Keratinocyte (primary cell): ENCODE data around the gene CUTA.

Source experiments
- EZH2 ChIP-seq: IDR thresholded peaks from one replicate; pipeline ENCODE4 v1.6.1; 2012; ENCODE audit warnings: inconsistent platforms, mild to moderate bottlenecking, low read length, moderate library complexity
- TF ChIP-seq, protein P1 (sequence below), 3 experiments: IDR thresholded peaks in 1 of 3; conservative IDR thresholded peaks in 1 of 3; optimal IDR thresholded peaks in 1 of 3; 2 replicates in 2 of 3; 3 replicates in 1 of 3; pipeline versions ENCODE3 to v1.5.1; 2011; ENCODE audit warnings: low read length in 3 of 3, mild to moderate bottlenecking in 3 of 3, moderate library complexity in 2 of 3, control low read depth in 1 of 3, inconsistent platforms in 1 of 3; ENCODE audit not compliant: insufficient read depth in 2 of 3; ENCODE audit errors: extremely low read depth in 1 of 3

DNA sequence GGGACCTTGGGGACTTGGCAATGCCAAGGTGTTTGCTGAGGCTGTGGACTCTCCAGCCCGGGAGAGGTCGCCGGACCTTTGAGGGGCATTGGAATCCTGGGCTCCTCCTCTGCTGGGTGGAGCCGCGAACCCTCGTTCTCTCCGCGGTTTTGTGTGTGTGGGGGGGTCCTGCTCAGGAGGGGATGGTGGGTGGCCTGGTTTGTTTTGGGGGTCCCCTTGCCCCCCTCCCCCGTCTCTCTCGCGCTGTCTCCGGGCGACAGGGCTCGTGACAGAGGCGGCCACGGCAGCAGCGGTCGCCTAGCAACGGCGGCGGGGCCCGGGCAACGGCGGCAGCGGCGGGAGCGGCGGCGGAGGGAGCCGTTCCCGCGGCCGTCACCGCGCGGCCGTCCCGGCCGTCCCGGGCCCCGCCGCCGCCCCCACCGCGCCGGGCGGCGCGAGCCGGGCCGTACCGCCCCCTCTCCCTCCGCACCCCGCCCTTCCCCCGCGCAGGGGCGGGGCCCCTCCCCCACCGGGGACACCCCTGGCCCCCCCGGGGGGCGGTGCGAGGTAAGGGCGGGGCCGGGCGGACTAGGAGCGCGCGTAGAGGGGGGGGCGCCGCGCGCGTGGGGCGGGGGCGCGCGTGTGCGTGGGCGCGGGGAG is 9.8 kb upstream of the CUTA start:
- TF ChIP-seq, protein P1, sequence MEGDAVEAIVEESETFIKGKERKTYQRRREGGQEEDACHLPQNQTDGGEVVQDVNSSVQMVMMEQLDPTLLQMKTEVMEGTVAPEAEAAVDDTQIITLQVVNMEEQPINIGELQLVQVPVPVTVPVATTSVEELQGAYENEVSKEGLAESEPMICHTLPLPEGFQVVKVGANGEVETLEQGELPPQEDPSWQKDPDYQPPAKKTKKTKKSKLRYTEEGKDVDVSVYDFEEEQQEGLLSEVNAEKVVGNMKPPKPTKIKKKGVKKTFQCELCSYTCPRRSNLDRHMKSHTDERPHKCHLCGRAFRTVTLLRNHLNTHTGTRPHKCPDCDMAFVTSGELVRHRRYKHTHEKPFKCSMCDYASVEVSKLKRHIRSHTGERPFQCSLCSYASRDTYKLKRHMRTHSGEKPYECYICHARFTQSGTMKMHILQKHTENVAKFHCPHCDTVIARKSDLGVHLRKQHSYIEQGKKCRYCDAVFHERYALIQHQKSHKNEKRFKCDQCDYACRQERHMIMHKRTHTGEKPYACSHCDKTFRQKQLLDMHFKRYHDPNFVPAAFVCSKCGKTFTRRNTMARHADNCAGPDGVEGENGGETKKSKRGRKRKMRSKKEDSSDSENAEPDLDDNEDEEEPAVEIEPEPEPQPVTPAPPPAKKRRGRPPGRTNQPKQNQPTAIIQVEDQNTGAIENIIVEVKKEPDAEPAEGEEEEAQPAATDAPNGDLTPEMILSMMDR (optimal IDR thresholded peaks at IDR 0.05 in 1 of 3, IDR thresholded peaks at IDR 0.05 in 1 of 3, conservative IDR thresholded peaks at IDR 0.05 in 1 of 3; ENCODE audit: extremely low read depth in 1 of 3, insufficient read depth in 2 of 3, low read length in 3 of 3), result peak in 1 of 3 experiments; percentile 10
- no peak for TF ChIP-seq EZH2
